Stimulated activated CD8-positive, alpha-beta memory T cell treated with anti-CD3 and anti-CD28 coated beads, Interleukin-12 subunit alpha, Interleukin-12 subunit beta, amount 100 ng/mL, for 24 hours (primary cell): ENCODE results near the gene PFKFB4.
A peak's percentile ranks its signal among the peaks of the same experiment; 100 is the strongest.
"Not testable (repeated sequence)": the region's sequence is repeated elsewhere in the genome, so short reads cannot be mapped to it uniquely, and the experiment has no call there.

ENCODE experiments used
- DNase-seq: peaks from one replicate; pipeline ENCODE4 v3.0.0-alpha.2; 2020; ENCODE audit errors: extremely low read depth

PFKFB4 gene

DNA sequence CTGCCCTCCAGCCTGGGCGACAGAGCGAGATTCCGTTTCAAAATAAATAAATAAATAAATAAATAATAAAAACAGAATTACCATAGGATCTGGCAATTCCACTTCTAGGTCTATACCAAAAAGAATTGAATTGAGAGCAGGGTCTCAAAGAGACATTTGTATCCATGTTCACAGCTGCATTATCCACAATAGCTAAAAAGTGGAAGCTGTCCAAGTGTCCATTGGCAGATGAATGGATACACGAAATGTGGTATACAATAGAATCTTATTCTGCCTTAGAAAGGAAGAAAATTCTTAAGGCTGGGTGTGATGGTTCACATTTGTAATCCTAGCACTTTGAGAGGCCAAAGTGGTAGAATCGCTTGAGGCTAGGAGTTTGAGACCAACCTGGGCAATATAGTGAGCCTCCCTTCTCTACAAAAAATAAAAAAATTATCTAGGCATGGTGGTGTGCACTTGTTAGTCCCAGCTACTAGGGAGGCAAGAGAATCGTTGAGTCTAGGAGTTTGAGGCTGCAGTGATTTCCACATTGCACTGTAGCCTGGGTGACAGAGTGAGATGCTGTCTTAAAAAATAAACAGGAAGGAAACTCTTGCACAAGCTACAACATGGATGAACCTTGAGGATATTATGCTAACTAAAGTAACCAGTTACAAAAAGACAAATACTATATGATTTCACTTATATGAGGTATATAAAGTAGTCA is 24.2 kb downstream of the PFKFB4 start:
- DNase-seq: no peak

DNA sequence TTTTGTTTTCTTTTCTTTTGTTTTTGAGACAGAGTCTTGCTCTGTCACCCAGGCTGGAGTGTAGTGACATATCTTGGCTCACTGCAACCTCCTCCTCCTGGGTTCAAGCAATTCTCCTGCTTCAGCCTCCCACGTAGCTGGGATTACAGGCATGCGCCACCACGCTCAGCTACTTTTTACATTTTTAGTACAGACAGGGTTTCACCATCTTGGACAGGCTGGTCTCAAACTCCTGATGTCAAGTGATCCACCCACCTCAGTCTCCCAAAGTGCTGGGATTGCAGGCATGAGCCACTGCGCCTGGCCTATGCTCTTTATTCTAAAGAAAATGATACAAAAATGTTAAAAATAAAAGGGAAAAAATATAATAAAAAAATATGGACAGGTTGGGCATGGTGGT is 25.9 kb downstream of the PFKFB4 start:
- DNase-seq: not testable (repeated sequence)

DNA sequence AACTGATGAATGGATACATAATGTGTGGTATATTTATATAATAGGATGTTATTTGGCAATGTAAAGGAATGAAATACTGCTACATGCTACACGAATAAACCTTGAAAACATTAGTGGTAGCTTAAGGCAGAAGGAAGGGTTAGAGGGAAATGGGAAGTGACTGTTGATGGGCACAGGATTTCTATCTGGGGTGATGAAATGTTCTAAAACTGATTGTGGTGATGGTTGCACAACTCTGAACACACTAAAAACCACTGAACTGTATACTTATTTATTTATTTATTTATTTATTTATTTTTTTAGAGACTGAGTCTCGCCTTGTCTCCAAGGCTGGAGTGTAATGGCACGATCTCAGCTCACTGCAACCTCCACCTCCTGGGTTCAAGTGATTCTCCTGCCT is 27.8 kb downstream of the PFKFB4 start:
- no peak for DNase-seq

DNA sequence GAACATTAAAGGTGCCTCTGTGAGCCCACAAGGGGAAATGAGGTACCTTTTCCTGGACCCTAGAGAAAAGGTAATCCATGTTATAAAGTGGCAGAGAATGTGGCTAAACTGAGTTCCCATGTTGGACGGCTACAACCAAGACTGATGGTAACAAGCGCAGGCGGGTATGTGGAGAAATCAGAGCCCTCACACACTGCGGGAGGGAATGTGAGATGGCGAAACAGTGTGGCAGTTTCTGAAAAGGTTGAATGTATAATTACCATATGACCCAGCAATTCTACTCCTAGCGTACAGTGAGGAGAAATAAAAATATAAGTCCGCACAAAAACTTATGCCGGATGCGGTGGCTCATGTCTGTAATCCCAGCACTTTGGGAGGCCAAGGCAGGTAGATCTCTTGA is 28.6 kb downstream of the PFKFB4 start:
- DNase-seq: no peak

DNA sequence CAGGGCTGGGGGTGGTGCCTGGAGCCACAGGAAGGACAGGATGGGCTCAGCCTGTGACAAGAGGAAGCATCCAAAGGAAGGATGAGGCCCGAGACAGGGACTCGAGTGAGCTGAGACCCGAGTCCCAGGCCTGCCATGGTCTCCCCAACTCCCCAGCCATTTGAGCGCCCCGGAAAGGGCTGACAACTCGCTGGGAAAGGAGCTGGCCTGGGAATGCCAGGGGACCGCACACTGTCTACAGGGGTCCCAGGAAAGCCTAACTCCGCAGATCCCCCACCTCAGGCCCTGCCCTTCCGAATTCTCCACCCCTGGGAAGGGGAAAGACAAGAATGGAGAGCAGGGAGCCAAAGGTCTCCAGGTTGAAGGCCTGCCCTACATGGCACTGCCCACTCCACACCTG is 31.6 kb downstream of the PFKFB4 start:
- DNase-seq: no peak

DNA sequence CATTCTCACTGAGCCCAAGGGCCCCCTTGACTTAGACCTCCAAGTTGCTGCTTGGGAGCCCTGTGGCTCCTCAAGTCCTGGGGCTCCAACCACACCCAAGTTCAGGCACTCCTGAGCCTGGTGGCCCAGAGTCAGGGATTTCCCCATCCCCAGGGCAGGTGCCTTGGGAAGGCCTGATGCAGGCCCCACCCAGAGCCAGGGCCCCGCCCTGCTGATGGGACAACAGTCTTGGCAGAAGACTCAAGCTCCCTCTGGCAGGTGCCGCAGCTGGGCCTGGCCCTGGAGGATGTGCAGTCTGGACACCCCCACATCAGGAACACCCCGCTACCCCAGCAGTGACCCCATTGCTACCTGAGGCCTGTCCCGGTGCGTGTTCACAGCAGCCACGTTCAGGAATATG is 35.0 kb downstream of the PFKFB4 start:
- no peak for DNase-seq

DNA sequence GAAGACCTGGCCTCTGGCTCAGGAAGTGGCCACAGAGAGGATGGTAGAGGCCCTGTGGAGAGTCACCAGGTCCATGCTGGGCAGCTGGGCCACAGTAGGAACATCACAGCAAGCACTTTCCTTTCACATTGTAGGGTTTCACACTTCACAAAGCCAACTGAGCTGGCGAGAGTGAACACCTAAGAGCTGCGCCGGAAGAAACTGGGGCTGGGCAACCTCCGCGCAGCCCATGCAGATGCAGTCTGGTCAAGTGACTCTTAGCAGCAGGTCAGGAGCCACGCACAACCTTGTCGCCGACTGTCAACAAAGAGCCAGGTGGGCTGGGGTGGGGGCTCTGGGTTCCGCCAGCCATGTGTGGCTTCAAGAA is 37.3 kb downstream of the PFKFB4 start:
- no peak for DNase-seq

GRCh38 chr3:48518638-48519276 is 37.8 kb downstream of the PFKFB4 start:
- DNase-seq: no peak

DNA sequence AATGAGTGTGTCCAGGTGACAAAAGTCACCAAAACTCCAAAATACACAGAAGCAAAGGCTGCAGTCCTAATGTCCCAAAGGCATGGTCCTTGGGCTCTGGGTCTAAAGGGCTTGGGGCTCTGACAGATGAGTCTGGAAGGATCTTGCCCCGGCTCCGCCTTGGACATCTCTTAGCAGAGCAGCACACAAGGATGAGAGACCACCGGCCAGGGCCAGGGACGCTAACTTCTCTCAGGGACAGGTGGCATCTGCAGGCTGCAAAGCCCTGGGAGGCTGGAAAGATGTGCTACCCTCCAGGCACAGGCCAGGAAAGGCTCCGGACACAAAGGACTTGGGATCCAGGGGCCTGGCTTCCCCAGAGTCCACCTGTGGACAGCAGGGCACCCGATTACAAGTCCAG is 38.5 kb downstream of the PFKFB4 start:
- no peak for DNase-seq

DNA sequence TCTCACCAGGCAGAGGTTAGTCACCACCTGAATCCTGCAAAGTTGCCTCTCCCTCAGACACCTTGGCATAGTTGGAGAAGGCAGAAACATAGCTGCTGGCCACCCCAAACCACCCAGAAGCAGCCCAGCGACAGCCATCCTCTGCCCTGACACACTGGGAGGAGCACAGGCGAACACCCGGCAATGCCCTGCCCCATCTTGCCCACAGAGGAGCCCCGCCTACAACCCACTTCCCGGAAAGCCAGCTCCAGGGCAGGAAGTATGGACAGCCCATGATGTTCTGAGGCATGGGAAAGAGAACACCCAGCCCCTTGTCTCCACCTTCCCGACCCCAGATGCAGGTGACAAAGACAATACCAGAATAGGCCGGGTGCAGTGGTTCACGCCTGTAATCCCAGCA is 40.0 kb downstream of the PFKFB4 start:
- DNase-seq: no peak

DNA sequence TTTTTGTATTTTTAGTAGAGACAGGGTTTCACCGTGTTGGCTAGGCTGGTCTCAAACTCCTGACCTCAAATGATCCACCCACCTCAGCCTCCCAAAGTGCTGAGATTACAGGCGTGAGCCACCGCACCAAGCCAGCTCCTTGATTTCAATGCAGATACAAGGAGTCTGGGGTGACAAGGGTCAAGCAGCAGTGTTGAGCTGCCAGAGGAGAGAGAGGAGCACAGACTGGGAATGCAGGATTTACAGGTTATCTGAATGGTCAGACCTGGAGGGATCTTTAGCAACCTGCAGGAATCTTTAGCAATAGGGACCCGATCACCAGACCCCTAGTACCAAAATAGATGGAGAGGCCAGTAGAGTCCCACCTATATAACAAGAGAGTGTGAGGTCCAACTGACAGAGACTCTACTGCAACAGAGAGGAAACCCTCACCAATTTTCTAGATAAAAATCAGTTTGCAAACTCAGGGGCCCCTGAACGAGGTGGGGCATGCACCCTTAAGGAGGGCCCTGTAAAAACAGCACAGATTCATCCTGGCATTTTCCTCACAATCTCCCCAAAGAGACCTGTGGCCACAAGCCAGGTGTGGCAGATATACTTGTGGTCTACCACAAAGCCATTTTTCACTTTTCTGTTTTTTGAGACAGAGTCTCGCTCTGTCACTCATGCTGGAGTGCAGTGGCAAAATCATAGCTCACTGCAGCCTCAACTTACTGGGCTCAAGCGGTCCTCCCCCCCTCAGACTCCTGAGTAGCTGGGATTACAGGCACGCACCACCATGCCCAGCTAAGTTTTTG is 42.0 kb downstream of the PFKFB4 start:
- no peak for DNase-seq

DNA sequence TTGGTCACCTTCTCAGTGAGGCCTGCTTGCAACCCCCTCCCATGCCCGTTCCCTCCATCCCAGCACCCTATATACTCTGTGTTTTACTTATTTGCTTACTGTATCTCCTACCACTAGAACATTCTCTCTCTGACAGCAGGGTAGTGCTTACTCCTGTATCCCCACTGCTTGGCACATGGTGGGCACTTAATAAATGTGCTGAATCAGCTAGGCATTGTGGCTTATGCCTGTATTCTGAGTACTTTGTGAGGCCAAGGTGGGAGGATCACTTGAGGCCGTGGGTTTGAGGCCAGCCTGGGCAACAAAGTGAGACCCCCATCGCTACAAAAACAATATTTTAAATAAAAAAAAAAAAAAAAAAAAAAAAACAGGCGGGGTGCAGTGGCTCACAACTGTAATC is 45.1 kb downstream of the PFKFB4 start:
- DNase-seq: no peak

DNA sequence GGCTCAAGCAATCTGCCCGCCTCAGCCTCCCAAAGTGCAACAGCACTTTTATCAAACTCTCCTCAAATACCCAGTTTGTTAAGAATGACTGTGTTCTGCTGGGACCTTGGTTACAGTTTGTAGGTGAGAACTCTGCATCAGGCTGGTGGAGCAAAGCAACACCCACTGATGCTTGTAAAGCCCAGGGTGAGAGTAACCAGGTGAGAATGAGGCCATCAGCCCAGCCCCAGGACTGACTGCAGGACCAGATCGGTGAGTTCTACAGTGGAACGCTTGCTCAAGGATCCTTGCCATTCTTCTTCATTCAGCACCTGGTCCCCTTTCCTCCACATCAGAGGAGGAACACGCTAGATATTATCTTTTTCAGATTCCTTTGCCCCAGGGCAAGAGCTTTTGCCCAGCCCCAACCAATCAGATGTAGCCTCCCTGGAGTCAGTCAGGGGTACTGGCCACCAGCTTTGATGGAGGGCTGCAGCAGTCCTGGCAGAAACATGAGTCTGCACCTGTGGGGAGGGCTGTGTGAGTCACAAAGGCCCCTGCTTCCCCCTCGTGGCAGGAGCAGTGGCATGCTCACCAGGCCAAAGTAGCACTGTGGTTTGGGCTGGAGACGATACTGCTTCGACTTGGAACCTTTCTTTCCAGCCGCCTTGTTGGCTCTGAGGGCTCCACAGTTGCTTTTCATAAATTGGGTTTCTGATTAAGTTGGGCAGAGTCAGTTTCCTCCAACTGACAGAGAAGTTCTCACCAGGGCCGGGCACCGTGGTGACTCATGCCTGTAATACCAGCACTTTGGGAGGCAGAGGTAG is 49.1 kb downstream of the PFKFB4 start:
- peak; percentile 39 for DNase-seq

DNA sequence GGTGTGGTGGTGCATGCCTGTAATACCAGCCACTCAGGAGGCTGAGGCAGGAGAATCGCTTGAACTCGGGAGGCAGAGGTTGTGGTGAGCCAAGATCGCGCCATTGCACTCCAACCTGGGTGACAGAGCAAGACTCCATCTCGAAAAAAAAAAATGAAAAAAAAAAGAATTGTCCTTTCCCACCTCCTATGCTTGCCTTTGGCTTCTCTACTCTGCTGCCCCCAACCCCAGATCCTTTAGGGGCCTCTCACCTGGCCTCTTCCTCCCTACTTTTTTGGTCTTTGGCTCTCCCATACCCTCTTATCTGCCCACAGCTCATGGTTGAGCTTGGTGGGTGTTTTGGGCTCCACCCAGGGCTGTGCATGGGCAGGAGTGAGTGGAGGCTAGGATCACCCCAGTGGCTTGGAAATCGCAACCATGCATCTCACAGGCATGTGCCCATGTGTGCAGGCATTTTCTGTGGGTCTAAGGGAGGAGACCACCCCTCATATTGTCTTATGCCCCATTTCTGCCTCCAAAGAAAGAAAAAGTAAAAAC is 50.6 kb downstream of the PFKFB4 start:
- no peak for DNase-seq

DNA sequence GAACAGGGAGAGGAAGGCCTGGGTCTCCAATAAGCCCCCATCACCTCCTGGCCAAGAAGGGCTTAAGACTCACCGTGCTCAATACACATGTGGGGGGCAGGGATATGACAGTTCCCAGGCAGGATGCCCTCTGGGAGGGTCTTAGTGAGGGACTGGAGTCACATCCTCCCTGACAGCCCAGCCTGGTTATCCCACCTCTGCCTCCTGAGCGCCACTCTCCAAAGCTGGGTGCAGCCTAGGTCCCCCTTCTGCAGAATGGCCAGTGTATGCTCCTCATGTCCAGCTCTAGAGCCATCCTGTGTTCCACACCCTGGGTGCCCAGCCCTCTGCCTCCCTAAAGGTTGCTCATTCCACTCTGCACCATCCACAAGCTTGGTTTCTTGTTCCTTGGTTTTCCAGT is 51.5 kb downstream of the PFKFB4 start:
- no peak for DNase-seq

GRCh38 chr3:48504051-48504946 is 52.3 kb downstream of the PFKFB4 start, which contains the start of gene SHISA5:
SHISA5 (minus strand) TSS chr3:48504174; CDS start chr3:48504094, 80 bp downstream.
- DNase-seq: no peak

- DNase-seq: no peak
Observed at GRCh38 chr3:48503401-48504050, 53.1 kb downstream of the PFKFB4 start.

DNA sequence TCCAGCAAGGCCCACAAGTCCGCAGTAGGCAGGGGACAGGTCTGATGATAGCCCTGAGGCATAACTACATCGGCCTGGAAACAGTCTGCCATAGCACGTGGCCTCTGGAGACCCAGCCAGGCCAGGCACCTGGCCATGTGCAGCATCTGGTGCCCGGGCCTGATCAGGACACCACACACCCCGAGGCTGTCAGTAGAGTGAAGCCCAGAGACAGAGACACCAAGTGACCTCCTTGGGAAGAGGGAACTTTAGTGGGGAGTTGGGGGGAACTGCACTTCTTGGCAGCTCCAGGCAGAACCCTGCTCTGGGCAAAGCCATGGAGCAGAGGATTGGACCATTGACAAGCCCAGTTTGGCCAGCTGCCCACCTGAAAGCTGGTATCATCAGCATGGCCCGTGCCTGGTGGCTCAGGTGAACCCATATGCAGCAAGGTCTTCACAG is 53.9 kb downstream of the PFKFB4 start:
- DNase-seq: no peak

GRCh38 chr3:48502121-48502520 is 54.5 kb downstream of the PFKFB4 start:
- no peak for DNase-seq

GRCh38 chr3:48501196-48501595 is 55.4 kb downstream of the PFKFB4 start:
- DNase-seq: no peak
